Neural cell (in vitro differentiated cells): ENCODE measurements around the gene COA6.

ENCODE experiments used
- EP300 ChIP-seq: fragments of 450-650 bp; conservative IDR thresholded peaks from 2 replicates; pipeline ENCODE4 v1.6.1; 2014; ENCODE audit warnings: antibody characterized with exemption, mild to moderate bottlenecking, moderate library complexity; ENCODE audit not compliant: poor library complexity, severe bottlenecking
- EZH2 ChIP-seq: fragments of 200-600, 300-800 bp; shearing (Covaris generic), sonication (generic); IDR thresholded peaks from 2 replicates; pipeline ENCODE4 v1.6.1; 2014; ENCODE audit warnings: antibody characterized with exemption, low read length, borderline replicate concordance, mild to moderate bottlenecking; ENCODE audit not compliant: insufficient read depth, poor library complexity, severe bottlenecking
- POLR2AphosphoS5 ChIP-seq: IDR thresholded peaks from 2 replicates; pipeline ENCODE4 v1.6.1; 2012
- RAD21 ChIP-seq: fragments of 450-650 bp; conservative IDR thresholded peaks from 2 replicates; pipeline ENCODE4 v1.6.1; 2014; ENCODE audit warnings: antibody characterized with exemption, mild to moderate bottlenecking, moderate library complexity
- REST ChIP-seq: IDR thresholded peaks from 2 replicates; pipeline ENCODE4 v1.6.1; 2012; ENCODE audit warnings: borderline replicate concordance
- TAF1 ChIP-seq: IDR thresholded peaks from 2 replicates; pipeline ENCODE4 v1.6.1; 2012; ENCODE audit warnings: low read depth
- TF ChIP-seq, protein P1 (sequence below): fragments of 450-650 bp; IDR thresholded peaks from 2 replicates; pipeline ENCODE4 v1.5.1; 2014; ENCODE audit warnings: antibody characterized with exemption, mild to moderate bottlenecking, moderate library complexity; ENCODE audit not compliant: poor library complexity, severe bottlenecking

DNA sequence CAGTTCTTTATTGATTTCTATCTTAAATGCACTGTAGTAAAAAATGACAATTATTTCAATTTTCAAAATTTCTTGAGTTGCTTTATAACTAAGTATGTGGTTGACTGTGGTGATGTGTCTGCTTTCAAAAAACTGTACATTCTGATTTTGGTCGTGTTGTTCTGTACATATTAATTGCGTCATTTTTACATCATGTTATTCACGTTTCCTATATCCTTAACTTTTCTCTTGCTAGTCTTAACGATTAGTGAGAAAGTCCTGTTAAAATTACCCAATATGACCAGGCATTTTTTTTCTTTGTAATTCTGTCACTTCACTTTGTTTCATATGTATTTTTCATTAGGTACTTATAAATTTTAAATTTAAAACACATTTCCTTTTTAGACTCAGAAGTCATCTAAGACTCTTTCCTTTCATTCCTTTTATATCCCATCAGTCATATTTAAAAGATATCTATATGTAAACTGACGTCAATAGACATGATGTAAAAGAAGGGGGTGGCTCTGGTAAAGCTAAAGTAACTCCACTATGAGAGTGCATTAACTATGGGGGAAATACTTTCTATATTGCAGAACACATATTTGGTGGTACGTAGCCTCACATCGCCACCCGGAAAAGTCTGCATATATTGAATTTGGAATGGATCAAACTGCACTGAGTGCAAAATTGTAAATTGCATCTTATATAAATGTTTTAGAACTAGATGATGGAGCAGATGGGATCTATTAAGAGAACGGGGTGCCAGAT is 1.1 kb upstream of the COA6 start:
- TF ChIP-seq, protein P1, sequence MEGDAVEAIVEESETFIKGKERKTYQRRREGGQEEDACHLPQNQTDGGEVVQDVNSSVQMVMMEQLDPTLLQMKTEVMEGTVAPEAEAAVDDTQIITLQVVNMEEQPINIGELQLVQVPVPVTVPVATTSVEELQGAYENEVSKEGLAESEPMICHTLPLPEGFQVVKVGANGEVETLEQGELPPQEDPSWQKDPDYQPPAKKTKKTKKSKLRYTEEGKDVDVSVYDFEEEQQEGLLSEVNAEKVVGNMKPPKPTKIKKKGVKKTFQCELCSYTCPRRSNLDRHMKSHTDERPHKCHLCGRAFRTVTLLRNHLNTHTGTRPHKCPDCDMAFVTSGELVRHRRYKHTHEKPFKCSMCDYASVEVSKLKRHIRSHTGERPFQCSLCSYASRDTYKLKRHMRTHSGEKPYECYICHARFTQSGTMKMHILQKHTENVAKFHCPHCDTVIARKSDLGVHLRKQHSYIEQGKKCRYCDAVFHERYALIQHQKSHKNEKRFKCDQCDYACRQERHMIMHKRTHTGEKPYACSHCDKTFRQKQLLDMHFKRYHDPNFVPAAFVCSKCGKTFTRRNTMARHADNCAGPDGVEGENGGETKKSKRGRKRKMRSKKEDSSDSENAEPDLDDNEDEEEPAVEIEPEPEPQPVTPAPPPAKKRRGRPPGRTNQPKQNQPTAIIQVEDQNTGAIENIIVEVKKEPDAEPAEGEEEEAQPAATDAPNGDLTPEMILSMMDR, result no peak
- no peak for TF ChIP-seq REST
- no peak for TF ChIP-seq EZH2
- no peak for TF ChIP-seq POLR2AphosphoS5
- no peak for TF ChIP-seq RAD21
- no peak for TF ChIP-seq EP300
- no peak for TF ChIP-seq TAF1
